Embryonic facial prominence (tissue), 1 donor: ENCODE results near the gene CYP39A1.

Experiments
- DNase-seq: peaks from one replicate; pipeline ENCODE4 v3.0.0-alpha.2; 2016; ENCODE audit errors: extremely low spot score

CYP39A1 gene

DNA sequence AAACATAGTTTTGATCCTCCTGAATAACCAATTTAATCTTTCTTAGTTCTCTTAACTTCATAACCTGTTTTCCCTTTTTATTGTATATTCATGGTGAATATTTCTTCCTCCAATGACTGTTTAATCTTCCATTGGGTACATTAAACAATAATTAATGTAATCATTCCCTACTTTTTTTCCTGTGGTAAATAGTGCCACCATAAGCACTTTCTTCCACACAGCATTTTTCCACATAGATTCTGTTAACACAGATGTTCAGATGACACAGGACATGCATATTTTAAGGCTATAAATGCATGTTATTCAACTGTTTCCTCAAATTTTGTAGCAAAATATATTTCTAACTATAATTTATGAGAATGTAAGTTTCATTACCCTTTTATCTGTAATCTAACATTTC, 61.9 kb downstream of the CYP39A1 start:
- DNase-seq, result no peak

GRCh38 chr6:46586906-46587305, 65.7 kb downstream of the CYP39A1 start:
- DNase-seq, result no peak

- DNase-seq, result no peak
These were observed 68.0 kb downstream of the CYP39A1 start for GRCh38 chr6:46584586-46584985.

DNA sequence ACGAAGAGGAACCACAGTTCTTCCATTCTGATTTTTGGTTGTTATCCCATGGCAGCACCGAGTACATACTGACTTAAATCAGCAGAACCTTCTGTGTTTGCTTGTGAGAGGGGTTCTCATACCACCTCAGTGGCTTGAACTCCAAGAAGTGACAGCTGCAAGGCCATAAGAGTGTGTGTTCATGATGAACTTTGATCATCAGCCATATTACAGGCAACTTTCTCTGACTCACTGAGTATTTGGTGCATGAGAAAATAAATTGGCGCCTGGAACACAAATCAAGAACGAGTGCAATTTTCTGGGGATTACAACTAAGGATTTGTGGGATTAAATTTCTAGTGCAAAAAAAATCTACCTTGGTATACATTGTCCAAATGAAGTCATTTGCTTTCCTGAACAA, 68.9 kb downstream of the CYP39A1 start:
- no peak for DNase-seq

GRCh38 chr6:46583081-46583480, 69.5 kb downstream of the CYP39A1 start:
- no peak for DNase-seq

GRCh38 chr6:46581459-46582177, 71.0 kb downstream of the CYP39A1 start:
- no peak for DNase-seq

- DNase-seq, result no peak
These were observed 77.1 kb downstream of the CYP39A1 start for GRCh38 chr6:46575530-46575929.

DNA sequence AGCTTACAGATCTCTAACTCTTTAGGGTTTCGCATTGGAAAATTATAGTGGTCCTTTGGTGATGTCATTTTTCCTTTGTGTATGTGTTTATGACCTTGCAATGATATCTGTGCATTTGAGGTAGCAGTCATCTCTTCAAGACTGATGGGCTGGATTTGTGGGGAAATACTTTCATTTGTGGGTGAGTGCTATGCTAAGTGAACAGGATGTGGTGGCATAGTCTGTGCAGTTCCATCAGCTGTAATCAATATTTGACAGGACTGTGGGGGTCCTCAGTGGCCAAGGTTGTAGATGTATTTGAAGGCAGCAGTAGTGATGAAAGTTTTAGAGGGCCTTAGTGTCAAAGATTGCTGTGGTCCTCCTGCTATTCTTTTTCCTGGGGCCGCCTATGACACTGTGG, 79.5 kb downstream of the CYP39A1 start:
- no peak for DNase-seq

DNA sequence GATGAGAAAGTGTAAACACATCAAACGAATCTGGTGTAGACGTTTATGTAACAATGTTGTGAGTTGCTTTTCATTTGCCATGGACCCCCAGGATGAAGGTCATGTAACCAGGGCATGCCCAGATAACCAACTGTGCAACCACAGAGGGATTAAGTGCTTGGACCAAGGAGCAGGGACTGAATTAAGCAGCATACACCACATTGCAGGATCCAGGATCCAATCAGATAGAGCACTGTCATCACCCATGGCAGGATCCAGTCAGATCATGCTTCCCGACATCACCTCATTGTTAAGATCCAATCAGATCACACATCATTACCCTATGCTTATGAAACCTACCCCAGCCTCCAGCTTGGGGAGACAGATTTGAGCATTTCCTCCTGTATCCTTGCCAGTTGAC, 87.1 kb downstream of the CYP39A1 start:
- DNase-seq, result no peak

GRCh38 chr6:46563924-46564323, 88.7 kb downstream of the CYP39A1 start:
- no peak for DNase-seq

DNA sequence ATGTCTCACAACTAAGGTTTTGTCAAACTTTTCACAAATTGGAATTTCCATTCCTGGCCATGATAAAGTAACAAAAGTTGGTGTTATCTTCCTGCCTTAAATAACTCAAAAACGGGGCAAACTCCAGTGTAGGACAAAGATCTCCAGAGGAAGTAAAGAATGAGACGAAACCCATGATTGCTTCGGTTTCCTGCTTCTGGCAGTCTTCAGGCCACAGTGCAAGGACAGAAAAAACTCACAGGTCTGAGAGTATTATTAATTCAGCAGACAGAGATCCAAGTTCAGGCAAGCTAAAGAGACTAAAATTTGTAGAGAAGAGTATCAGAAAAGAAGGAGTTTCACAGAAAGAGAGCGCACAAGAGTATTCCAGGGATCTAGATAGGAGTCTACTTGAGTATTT, 96.6 kb downstream of the CYP39A1 start:
- no peak for DNase-seq

DNA sequence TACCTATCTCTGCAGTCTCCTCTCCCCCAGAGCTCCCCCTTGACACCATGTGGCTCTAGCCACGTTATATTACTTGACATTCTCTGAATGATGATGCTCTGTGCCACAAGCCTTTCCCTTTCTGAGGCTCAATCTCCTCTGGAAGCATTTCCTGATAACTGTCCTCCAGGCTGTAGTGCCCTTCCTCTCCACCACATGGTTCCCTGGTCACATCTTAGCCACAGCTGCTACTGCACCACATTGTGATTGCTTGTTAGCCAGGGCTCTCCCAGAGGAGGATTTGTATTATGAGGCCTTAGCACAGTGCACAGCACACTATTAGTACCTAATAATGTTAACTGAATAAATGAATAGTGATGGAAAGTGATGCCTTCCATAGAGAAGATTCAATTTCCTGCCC, 97.5 kb downstream of the CYP39A1 start:
- DNase-seq, result no peak

- no peak for DNase-seq
These were observed 103.5 kb downstream of the CYP39A1 start for GRCh38 chr6:46549155-46549554.

DNA sequence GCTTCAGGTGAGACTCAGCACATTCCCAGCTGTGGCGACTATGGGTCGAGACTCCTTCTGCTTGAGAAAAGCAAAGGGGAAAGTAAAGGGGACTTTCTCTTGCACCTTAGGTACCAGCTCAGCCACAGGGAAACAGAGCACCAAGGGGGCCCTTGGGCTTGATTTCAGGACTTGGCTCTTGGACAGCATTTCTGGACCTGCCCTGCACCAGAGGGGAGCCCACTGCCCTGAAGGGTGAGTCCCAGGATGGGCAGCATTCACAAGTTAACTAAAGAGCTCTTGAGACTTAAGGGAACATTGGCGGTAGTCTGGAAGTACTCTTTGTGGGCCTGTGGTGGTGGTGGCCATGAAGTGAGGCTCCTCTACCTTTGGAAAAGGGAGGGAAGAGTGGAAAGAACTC, 111.1 kb downstream of the CYP39A1 start:
- DNase-seq, result no peak

DNA sequence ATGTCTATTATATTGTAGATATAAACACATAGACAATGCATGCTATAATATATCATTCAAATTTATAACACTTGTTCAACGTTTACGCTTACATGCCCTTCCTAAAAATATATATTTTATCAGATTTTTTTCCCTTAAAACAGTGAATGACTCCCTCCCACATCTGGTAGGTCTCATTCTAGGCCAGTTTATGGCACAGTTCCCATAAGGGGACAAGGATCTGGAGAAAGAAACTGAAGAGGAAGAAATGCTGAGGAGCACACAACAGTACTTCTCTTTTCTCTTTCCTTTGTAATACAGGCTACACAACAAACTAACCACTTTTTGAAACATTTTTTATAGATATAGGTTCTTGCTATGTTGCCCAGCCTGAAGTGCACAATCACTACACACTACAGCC, 112.8 kb downstream of the CYP39A1 start:
- no peak for DNase-seq

DNA sequence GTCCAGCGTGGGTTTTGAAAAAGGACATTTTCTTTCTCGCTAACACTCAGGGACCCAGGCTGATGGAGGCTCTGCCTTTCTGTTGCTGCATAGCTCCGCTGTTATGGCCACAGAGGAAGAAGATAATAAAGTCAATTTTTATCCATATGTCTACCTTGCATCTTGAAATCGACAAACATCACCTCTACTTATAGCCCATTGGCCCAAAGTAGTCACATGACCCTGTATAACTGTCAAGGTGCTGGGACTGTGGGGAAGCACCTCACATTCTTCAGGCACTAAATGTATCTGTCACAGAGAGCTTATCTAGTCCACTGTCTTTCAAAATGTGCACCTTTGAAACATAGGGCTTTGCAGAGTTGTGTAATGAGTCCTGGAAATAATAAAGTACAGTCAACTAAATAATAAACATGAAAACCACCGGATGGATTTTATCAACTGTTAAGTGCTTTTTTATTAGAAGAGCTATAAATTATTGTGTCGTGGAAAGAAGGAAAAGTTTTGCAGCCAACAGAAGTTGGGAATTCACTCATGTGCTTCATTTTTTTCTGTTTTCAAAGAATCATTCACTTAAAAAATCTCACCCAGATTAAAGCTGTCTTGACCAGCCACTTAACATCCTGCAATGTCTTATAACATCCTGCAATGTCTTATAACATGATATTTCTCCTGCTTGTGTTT, 113.7 kb downstream of the CYP39A1 start:
- DNase-seq, result no peak

GRCh38 chr6:46530896-46531295, 121.7 kb downstream of the CYP39A1 start:
- DNase-seq, result no peak

DNA sequence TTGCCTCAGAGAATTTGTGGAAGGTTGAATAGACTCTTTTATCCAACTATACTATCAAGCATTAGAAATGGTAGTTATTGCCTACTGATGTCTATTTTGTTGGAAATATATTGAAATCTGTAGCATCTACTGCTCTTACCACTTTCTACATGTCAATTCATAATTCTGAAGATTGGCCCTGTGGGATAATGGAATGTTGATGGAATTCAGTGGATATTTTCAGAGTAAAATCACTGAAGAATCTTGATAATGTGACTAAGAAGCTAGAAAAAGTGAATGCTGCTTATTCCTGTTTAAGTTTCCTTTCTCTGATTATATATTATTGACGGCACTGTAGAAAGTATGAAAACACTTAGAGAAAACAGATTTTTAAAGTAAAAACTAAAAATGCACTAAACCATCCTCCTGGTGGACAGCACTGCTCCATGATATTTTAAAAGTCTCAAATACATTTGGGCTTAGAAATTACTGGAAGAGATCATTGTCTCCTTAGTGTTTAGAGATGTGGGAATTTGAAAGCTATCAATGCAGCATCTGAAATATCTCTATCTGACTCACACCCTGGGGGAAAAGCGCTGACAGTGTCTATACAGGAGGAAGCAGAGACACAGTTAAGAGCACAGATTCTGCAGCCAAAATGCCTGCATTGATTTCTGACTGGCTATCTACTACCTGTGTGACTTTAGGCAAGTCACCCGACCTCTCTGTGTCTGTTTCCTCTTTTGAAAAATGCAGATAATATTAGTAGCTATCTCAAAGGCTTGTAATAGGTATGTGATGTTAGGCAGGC, 123.5 kb downstream of the CYP39A1 start:
- DNase-seq, result no peak

- DNase-seq, result no peak
These were observed 126.0 kb downstream of the CYP39A1 start for GRCh38 chr6:46526607-46527006.

DNA sequence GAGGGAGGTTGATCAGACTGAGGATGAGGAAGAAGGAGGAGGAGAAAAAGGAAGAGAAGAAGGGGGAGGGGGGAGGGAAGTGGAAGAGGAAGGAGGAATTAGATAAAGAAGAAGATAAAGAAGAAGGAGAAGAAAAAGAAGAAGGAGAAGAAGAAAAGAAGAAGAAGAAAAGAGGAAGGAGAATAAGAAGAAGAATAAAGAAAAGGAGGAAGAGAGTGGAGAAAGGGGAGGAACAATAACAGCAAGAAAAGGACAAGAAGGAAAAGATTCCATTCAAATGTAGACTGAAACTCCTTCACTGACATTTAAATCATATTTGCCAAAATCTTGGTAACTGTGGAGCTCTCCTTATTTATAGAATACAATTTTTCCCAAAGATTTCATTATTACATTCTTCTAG, 127.0 kb downstream of the CYP39A1 start:
- no peak for DNase-seq

DNA sequence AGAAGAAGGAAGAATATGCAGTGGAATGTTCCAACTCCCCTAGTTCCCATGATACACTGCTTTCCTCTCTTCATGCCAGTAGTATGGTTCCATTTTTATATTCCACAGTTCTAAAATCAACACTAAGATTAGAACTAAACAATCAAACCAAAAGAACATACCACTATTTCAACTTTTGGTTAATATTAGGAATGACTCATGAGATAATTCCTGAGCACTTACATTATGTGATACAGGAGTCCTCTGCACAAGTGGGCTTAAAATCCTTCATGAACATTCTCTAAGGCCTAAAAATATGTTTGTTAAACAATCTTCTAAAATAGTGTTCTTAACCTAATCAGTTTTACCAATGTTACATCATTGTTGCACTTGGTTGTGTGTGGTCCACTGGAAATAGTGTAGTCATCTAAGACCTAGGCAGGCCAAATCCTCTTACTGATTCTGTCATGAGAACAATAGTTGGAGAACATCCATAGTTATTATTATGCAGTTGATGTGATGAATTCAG, 131.1 kb downstream of the CYP39A1 start:
- DNase-seq, result no peak

DNA sequence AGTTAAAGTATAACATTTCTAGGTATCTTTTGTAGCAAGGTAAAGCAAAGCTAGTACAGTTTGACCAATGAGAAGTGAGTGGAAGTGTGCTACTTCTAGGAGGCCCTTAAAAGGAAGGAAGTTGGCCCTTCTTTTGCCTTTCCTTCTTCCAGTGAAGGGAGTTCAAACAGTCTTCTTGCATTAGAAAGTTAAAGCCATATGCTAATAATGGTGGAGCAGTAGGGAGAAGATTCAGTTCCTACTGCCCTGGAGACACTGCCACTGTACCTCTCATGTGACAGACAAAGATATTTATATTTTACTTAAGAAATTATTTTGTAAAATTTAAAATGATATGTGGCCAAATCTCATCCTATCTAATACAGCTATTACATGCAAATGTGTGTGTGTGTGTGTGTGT, 135.4 kb downstream of the CYP39A1 start:
- no peak for DNase-seq

DNA sequence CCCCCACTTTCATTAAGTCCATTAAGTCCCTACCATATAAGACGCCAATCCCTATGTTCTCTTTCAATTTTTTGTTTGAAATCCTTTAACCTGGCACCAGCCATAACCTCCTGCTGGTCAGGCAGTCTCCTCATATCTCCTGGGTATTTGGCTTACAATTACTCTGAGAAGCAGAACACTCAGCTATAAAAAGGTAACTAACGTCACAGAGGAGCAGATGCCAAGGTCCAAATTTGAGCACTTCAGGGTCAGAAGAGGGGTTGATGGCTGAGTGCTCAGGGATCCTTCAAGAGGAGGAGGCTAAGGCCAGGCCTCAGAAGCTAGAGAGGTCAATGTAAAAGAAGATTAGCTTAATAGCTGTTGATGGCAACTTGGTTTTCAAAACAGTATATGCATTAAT, 139.1 kb downstream of the CYP39A1 start:
- no peak for DNase-seq
